Thymus (tissue), 11 donors: ENCODE results near the gene HLA-DPB1. TPM values are rescaled to one million over a fixed set of nuclear protein-coding genes. Genes with fewer than 3 reads are reported as not detected.
A peak's percentile ranks its signal among the peaks of the same experiment; 100 is the strongest.
"Not testable (repeated sequence)": the region's sequence is repeated elsewhere in the genome, so short reads cannot be mapped to it uniquely, and the experiment has no call there.

Source experiments
- DNase-seq, 9 donors: peaks; one replicate each; pipeline ENCODE4 v3.0.0-alpha.2; 2013; ENCODE audit warnings: low spot score in 9 of 9, low read depth in 6 of 9, missing footprints in 1 of 9
- H3K27ac ChIP-seq, 2 donors: one replicate each; pipeline ENCODE4 v1.5.1; 2013; ENCODE audit warnings: control low read depth in 1 of 2, low read depth in 1 of 2, low read length in 1 of 2, mild to moderate bottlenecking in 1 of 2, moderate library complexity in 1 of 2
- H3K27me3 ChIP-seq, 2 donors: one replicate each; pipeline ENCODE4 v1.5.1; 2013; ENCODE audit warnings: low read length in 1 of 2; ENCODE audit not compliant: control insufficient read depth in 2 of 2, insufficient read depth in 1 of 2
- H3K36me3 ChIP-seq, 2 donors: one replicate each; pipeline ENCODE4 v1.5.1; 2013; ENCODE audit warnings: low read length in 1 of 2, mild to moderate bottlenecking in 1 of 2, moderate library complexity in 1 of 2; ENCODE audit not compliant: control insufficient read depth in 2 of 2, insufficient read depth in 2 of 2
- H3K4me1 ChIP-seq, 2 donors: one replicate each; pipeline ENCODE4 v1.5.1; 2013; ENCODE audit warnings: low read length in 2 of 2; ENCODE audit not compliant: control insufficient read depth in 2 of 2, insufficient read depth in 2 of 2
- H3K4me3 ChIP-seq, 2 donors: one replicate each; pipeline ENCODE4 v1.5.1; 2013; ENCODE audit warnings: low read length in 2 of 2, control low read depth in 1 of 2, mild to moderate bottlenecking in 1 of 2
- H3K9me3 ChIP-seq, 2 donors: one replicate each; pipeline ENCODE4 v1.5.1; 2013; ENCODE audit warnings: low read length in 1 of 2, mild to moderate bottlenecking in 1 of 2; ENCODE audit not compliant: control insufficient read depth in 2 of 2, insufficient read depth in 1 of 2
- WGBS: extraction: QIAGEN DNeasy Blood & Tissue Kit; methylation state at CpG from one replicate; pipeline ENCODE4 v1.1.7; 2013; 5-methylcytosine and 5-hydroxymethylcytosine counted together
- polyA plus RNA-seq: library from polyadenylated mRNA; stranded (reverse); fragments of 200-250 nt; gene quantifications from one replicate; pipeline ENCODE4 v1.2.3, GENCODE V29; 2013
- total RNA-seq: library from RNA; stranded (reverse); fragments of 120-200 nt; gene quantifications from one replicate; pipeline ENCODE4 v1.2.4, GENCODE V29; 2013
- donor health status: healthy.

The HLA-DPB1 gene
- total and polyA plus RNA-seq, 2 donors: 306 to 575 TPM

- Histone ChIP-seq H3K36me3 (no peaks in the 10 kb centered on the region), H3K27me3 (no peaks in the 10 kb centered on the region), H3K4me3 (no peak overlapping the region), H3K27ac (no peak overlapping the region), H3K4me1 (no peaks in the 10 kb centered on the region), H3K9me3 (no peaks in the 10 kb centered on the region)
- no peak for DNase-seq
- 96% methylated on average over 3 of the region's 3 CpGs for WGBS
Observed at GRCh38 chr6:33088258-33088930, 12.6 kb downstream of the HLA-DPB1 start.

- no peak for DNase-seq
- Histone ChIP-seq H3K9me3 (no peaks in the 10 kb centered on the region), H3K4me1 (no peaks in the 10 kb centered on the region), H3K27me3 (no peaks in the 10 kb centered on the region), H3K4me3 (no peak overlapping the region), H3K27ac (no peak overlapping the region), H3K36me3 (no peaks in the 10 kb centered on the region)
- 68% methylated on average over 6 of the region's 6 CpGs for WGBS
Observed at GRCh38 chr6:33088931-33089620, 13.3 kb downstream of the HLA-DPB1 start.

- 58% methylated on average over 9 of the region's 9 CpGs for WGBS
- DNase-seq: peak in 3 of 9 donors; percentile 20 to 36 (median 32)
- Histone ChIP-seq H3K27me3 (no peaks in the 10 kb centered on the region), H3K36me3 (no peaks in the 10 kb centered on the region), H3K4me3 (no peak overlapping the region), H3K4me1 (no peaks in the 10 kb centered on the region), H3K9me3 (no peaks in the 10 kb centered on the region), H3K27ac (no peak overlapping the region)
Observed at GRCh38 chr6:33091957-33092356, 16.2 kb downstream of the HLA-DPB1 start.

GRCh38 chr6:33092385-33092784 lies 16.6 kb downstream of the HLA-DPB1 start:
- Histone ChIP-seq H3K27me3 (no peaks in the 10 kb centered on the region), H3K4me3 (no peak overlapping the region), H3K36me3 (no peaks in the 10 kb centered on the region), H3K27ac (no peak overlapping the region), H3K9me3 (no peaks in the 10 kb centered on the region), H3K4me1 (no peaks in the 10 kb centered on the region)
- DNase-seq: no peak
- WGBS: 98% methylated on average over 3 of the region's 3 CpGs

- no peaks in the 10 kb centered on the region for H3K27me3 ChIP-seq
- H3K4me3 ChIP-seq: no peak overlapping the region
- WGBS: 93% methylated on average over 3 of the region's 3 CpGs
- DNase-seq: no peak
- no peaks in the 10 kb centered on the region for H3K36me3 ChIP-seq
- H3K27ac ChIP-seq: no peak overlapping the region
- no peaks in the 10 kb centered on the region for H3K9me3 ChIP-seq
- no peaks in the 10 kb centered on the region for H3K4me1 ChIP-seq
Observed at GRCh38 chr6:33093855-33094254, 18.1 kb downstream of the HLA-DPB1 start.

- Histone ChIP-seq H3K27ac (no peak overlapping the region), H3K4me1 (no peaks in the 10 kb centered on the region), H3K36me3 (no peaks in the 10 kb centered on the region), H3K9me3 (no peaks in the 10 kb centered on the region), H3K4me3 (no peak overlapping the region), H3K27me3 (no peaks in the 10 kb centered on the region)
- no peak for DNase-seq
- 100% methylated on average over 1 of the region's 1 CpG for WGBS
Observed at GRCh38 chr6:33095681-33096080, 19.9 kb downstream of the HLA-DPB1 start.

GRCh38 chr6:33101121-33101737 lies 25.4 kb downstream of the HLA-DPB1 start:
- H3K4me1 ChIP-seq, H3K27ac ChIP-seq, H3K4me3 ChIP-seq, DNase-seq, H3K27me3 ChIP-seq, H3K9me3 ChIP-seq, H3K36me3 ChIP-seq: not testable (repeated sequence)
- WGBS: 67% methylated on average over 5 of the region's 5 CpGs

GRCh38 chr6:33103776-33104175 lies 28.0 kb downstream of the HLA-DPB1 start:
- Histone ChIP-seq H3K27me3 (peaks cover 0 to 15% of the 10 kb centered on the region in 2 donors), H3K36me3 (no peaks in the 10 kb centered on the region), H3K9me3 (peaks cover 0 to 6% of the 10 kb centered on the region in 2 donors), H3K27ac (no peak overlapping the region), H3K4me3 (no peak overlapping the region), H3K4me1 (no peaks in the 10 kb centered on the region)
- DNase-seq: no peak
- 59% methylated on average over 3 of the region's 3 CpGs for WGBS

GRCh38 chr6:33104887-33105286 lies 29.1 kb downstream of the HLA-DPB1 start:
- 96% methylated on average over 1 of the region's 1 CpG for whole genome bisulfite sequencing
- peaks cover 0 to 17% of the 10 kb centered on the region in 2 donors for H3K27me3 ChIP-seq

More at GRCh38 chr6:33104887-33105286, 29.1 kb downstream of the HLA-DPB1 start:
- peaks cover 0 to 6% of the 10 kb centered on the region in 2 donors for H3K9me3 ChIP-seq
- no peaks in the 10 kb centered on the region for H3K4me1 ChIP-seq
- H3K27ac ChIP-seq: no peak overlapping the region
- no peak overlapping the region for H3K4me3 ChIP-seq
- H3K36me3 ChIP-seq: no peaks in the 10 kb centered on the region
- no peak for DNase-seq
